Ovary (tissue), 3 donors: Measurements from ENCODE around the gene SYNPO2.

ENCODE experiments used
- EP300 ChIP-seq: sonication (generic); formaldehyde crosslinking; IDR thresholded peaks from one replicate; pipeline ENCODE4 v1.6.1; 2017; ENCODE audit warnings: antibody characterized with exemption
- POLR2A ChIP-seq: fragments of 450-650 bp; IDR thresholded peaks from one replicate; pipeline ENCODE4 v1.6.1; 2017; ENCODE audit warnings: antibody characterized with exemption, mild to moderate bottlenecking, moderate library complexity
- TF ChIP-seq, protein P1 (sequence below), 3 donors: fragments of 450-650 bp in 2 of 3; fragments of 200-600 bp in 1 of 3; IDR thresholded peaks; one replicate each; pipeline versions ENCODE4 v1.5.1 to v1.8.0; 2016 to 2022; ENCODE audit warnings: antibody characterized with exemption in 3 of 3, mild to moderate bottlenecking in 1 of 3
- donor health status: DM: no; HTN: no; CAD: no.

DNA sequence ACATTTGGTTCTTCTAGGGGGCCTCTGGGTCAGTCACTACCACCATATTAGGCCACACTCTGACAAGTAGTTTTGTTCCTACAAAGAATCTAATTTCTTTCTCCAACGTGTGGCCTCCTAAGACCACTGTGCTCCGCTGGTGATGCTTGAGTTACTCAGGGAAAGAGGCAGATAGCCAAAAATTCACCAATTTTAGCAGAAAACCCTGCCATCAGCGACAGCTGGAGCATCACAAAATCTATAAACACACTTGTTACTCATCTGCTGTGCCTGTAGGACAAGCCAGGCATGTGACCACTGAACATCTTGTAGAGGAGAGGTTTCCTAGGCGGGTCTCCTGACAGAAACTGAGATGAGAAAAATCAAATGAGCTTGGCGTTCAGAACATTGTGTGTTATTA, 105.4 kb downstream of the SYNPO2 start:
- TF ChIP-seq, protein P1, sequence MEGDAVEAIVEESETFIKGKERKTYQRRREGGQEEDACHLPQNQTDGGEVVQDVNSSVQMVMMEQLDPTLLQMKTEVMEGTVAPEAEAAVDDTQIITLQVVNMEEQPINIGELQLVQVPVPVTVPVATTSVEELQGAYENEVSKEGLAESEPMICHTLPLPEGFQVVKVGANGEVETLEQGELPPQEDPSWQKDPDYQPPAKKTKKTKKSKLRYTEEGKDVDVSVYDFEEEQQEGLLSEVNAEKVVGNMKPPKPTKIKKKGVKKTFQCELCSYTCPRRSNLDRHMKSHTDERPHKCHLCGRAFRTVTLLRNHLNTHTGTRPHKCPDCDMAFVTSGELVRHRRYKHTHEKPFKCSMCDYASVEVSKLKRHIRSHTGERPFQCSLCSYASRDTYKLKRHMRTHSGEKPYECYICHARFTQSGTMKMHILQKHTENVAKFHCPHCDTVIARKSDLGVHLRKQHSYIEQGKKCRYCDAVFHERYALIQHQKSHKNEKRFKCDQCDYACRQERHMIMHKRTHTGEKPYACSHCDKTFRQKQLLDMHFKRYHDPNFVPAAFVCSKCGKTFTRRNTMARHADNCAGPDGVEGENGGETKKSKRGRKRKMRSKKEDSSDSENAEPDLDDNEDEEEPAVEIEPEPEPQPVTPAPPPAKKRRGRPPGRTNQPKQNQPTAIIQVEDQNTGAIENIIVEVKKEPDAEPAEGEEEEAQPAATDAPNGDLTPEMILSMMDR (IDR thresholded peaks at IDR 0.05), result no peak
- TF ChIP-seq POLR2A, result no peak
- no peak for TF ChIP-seq EP300
